ENCODE data around the gene KCNMA1.

DNA sequence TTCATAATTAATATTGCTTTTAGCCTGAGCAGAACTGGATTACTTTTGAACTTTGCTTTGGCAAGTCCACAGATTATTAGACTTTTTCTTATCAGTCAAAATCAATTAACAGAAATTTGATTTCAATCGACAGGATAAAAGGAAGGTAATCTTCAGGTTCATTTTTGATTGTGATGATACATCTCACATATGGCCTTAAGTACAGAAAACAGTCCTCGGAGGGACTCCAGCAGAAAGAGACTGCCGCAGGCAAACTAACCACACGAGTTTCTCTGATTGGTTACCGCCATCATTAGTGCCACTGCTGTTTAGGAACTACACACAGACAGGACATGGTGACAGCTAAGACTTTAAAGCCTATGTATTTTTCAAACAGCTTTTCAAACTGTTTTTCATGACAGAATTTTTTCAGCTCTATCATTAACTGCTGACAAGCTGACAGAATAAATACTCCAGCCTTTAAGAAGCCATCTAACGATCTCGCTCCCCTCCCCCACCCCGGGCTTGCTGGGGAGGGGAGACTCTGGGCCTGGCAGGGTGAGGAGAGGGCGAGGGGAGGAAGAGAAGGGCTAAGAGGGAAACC lies 668.2 kb downstream of the KCNMA1 start:
- TF ChIP-seq POLR2AphosphoS5 (IDR thresholded peaks at IDR 0.05) = no peak
- TF ChIP-seq, protein P1, sequence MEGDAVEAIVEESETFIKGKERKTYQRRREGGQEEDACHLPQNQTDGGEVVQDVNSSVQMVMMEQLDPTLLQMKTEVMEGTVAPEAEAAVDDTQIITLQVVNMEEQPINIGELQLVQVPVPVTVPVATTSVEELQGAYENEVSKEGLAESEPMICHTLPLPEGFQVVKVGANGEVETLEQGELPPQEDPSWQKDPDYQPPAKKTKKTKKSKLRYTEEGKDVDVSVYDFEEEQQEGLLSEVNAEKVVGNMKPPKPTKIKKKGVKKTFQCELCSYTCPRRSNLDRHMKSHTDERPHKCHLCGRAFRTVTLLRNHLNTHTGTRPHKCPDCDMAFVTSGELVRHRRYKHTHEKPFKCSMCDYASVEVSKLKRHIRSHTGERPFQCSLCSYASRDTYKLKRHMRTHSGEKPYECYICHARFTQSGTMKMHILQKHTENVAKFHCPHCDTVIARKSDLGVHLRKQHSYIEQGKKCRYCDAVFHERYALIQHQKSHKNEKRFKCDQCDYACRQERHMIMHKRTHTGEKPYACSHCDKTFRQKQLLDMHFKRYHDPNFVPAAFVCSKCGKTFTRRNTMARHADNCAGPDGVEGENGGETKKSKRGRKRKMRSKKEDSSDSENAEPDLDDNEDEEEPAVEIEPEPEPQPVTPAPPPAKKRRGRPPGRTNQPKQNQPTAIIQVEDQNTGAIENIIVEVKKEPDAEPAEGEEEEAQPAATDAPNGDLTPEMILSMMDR (IDR thresholded peaks at IDR 0.05) = no peak
- TF ChIP-seq POLR2A (IDR thresholded peaks at IDR 0.05) = no peak
- no peak for TF ChIP-seq EP300 (IDR thresholded peaks at IDR 0.05; ENCODE audit: low read depth)
